H1 (cell line): Measurements from ENCODE around the gene TIAM2. TPM values are rescaled to one million over a fixed set of nuclear protein-coding genes. Genes with fewer than 3 reads are reported as not detected.

ENCODE experiments used
- CTCF ChIA-PET: fragments of 300-600 bp; sonication (Branson Sonifier 250); formaldehyde crosslinking; loops from one replicate; lab custom pipeline; 2021; ENCODE audit not compliant: partially characterized antibody; lab: Charles Lee
- POLR2A ChIA-PET: fragments of 300-600 bp; sonication (Branson Sonifier 250); formaldehyde crosslinking; loops from one replicate; lab custom pipeline; 2021; ENCODE audit warnings: inconsistent platforms; ENCODE audit not compliant: partially characterized antibody; lab: Charles Lee
- DNase-seq, 2 experiments: peaks; one replicate each; pipeline versions ENCODE4 v3.0.0 to v3.0.0-alpha.2; 2010 to 2022; ENCODE audit warnings: low spot score in 2 of 2, low read depth in 1 of 2, mixed read lengths in 1 of 2
- FAIRE-seq: peaks from 2 replicates; lab custom pipeline; 2011; peaks lifted over from hg19 to GRCh38; lab: Jason Lieb, UNC
- H2AFZ ChIP-seq: 2 replicates; pipeline ENCODE4 v1.8.1; 2012; ENCODE audit warnings: low read length, inconsistent platforms
- H2AK5ac ChIP-seq: 2 replicates; pipeline ENCODE4 v1.6.1; 2013; ENCODE audit warnings: low read depth, low read length
- H2BK120ac ChIP-seq: replicated peaks from 2 replicates; pipeline ENCODE3; 2013; ENCODE audit warnings: low read depth, low read length, inconsistent platforms
- H2BK12ac ChIP-seq: 2 replicates; pipeline ENCODE4 v1.6.1; 2013; ENCODE audit warnings: low read depth, low read length
- H2BK15ac ChIP-seq: 2 replicates; pipeline ENCODE4 v1.6.1; 2013; ENCODE audit warnings: low read length
- H2BK20ac ChIP-seq: 2 replicates; pipeline ENCODE4 v1.6.1; 2013; ENCODE audit warnings: low read length
- H2BK5ac ChIP-seq: 2 replicates; pipeline ENCODE4 v1.6.1; 2013; ENCODE audit warnings: low read depth, low read length
- H3K14ac ChIP-seq: 2 replicates; pipeline ENCODE4 v1.6.1; 2013; ENCODE audit warnings: inconsistent platforms; ENCODE audit not compliant: insufficient read length
- H3K18ac ChIP-seq: 2 replicates; pipeline ENCODE4 v1.6.1; 2013; ENCODE audit warnings: low read length; ENCODE audit errors: extremely low read depth
- H3K23ac ChIP-seq: 2 replicates; pipeline ENCODE4 v1.6.1; 2013; ENCODE audit warnings: inconsistent platforms; ENCODE audit not compliant: insufficient read length
- H3K23me2 ChIP-seq: 2 replicates; pipeline ENCODE4 v1.6.1; 2013; ENCODE audit warnings: low read depth, low read length
- H3K27ac ChIP-seq: 2 replicates; pipeline ENCODE4 v1.6.1; 2011; ENCODE audit warnings: low read depth, low read length, inconsistent platforms
- H3K27me3 ChIP-seq, 4 experiments: replicated peaks in 1 of 4; 1 replicate in 1 of 4; 2 replicates in 3 of 4; pipeline versions ENCODE4 v1.6.1 to v1.8.1; 2011 to 2013; ENCODE audit warnings: low read length in 3 of 4, mild to moderate bottlenecking in 3 of 4, inconsistent platforms in 2 of 4, mixed read lengths in 2 of 4, moderate library complexity in 1 of 4; ENCODE audit not compliant: control insufficient read depth in 3 of 4, insufficient read depth in 3 of 4; ENCODE audit errors: extremely low read depth in 1 of 4
- H3K36me3 ChIP-seq, 4 experiments: 2 replicates each; pipeline versions ENCODE4 v1.6.1 to v1.8.1; 2011 to 2013; ENCODE audit warnings: mild to moderate bottlenecking in 4 of 4, low read length in 3 of 4, moderate library complexity in 2 of 4, control low read depth in 1 of 4, inconsistent platforms in 1 of 4; ENCODE audit not compliant: insufficient read depth in 4 of 4, control insufficient read depth in 2 of 4
- H3K4ac ChIP-seq: replicated peaks from 2 replicates; pipeline ENCODE3; 2013; ENCODE audit warnings: low read length, low read depth, mixed read lengths, inconsistent platforms; ENCODE audit not compliant: insufficient read length
- H3K4me1 ChIP-seq, 4 experiments: replicated peaks in 1 of 4; 1 replicate in 1 of 4; 2 replicates in 3 of 4; pipeline versions ENCODE4 v1.6.1 to v1.8.1; 2011 to 2013; ENCODE audit warnings: low read length in 3 of 4, inconsistent platforms in 2 of 4, mixed read lengths in 1 of 4; ENCODE audit not compliant: insufficient read depth in 4 of 4, control insufficient read depth in 3 of 4
- H3K4me2 ChIP-seq, 2 experiments: 2 replicates each; pipeline versions ENCODE4 v1.6.1 to v1.8.1; 2011 to 2013; ENCODE audit warnings: low read depth in 2 of 2, low read length in 2 of 2, control low read depth in 1 of 2, inconsistent platforms in 1 of 2, mild to moderate bottlenecking in 1 of 2; ENCODE audit not compliant: insufficient read depth in 1 of 2
- H3K4me3 ChIP-seq, 4 experiments: fragments of 200-600, 300-600 bp in 1 of 4; sonication (generic), shearing (Covaris generic), sonication (Bioruptor Twin) in 1 of 4; 2 replicates each; pipeline versions ENCODE4 v1.5.1 to v1.8.1; 2011 to 2016; ENCODE audit warnings: low read length in 4 of 4, low read depth in 3 of 4, control low read depth in 2 of 4, inconsistent platforms in 2 of 4, mild to moderate bottlenecking in 2 of 4, mixed read lengths in 1 of 4, moderate library complexity in 1 of 4; ENCODE audit not compliant: insufficient read depth in 2 of 4; ENCODE audit errors: extremely low read depth in 1 of 4
- H3K56ac ChIP-seq: replicated peaks from 2 replicates; pipeline ENCODE3; 2013; ENCODE audit warnings: low read depth, mild to moderate bottlenecking, mixed read lengths, low read length, inconsistent platforms; ENCODE audit not compliant: insufficient read length
- H3K79me1 ChIP-seq: 2 replicates; pipeline ENCODE4 v1.6.1; 2013; ENCODE audit warnings: low read depth, low read length, control low read depth
- H3K79me2 ChIP-seq, 2 experiments: 2 replicates each; pipeline versions ENCODE4 v1.6.1 to v1.8.1; 2012 to 2013; ENCODE audit warnings: low read length in 2 of 2, mild to moderate bottlenecking in 2 of 2, inconsistent platforms in 1 of 2; ENCODE audit not compliant: insufficient read depth in 2 of 2, control insufficient read depth in 1 of 2
- H3K9ac ChIP-seq, 4 experiments: replicated peaks in 1 of 4; 1 replicate in 1 of 4; 2 replicates in 3 of 4; pipeline versions ENCODE4 v1.6.1 to v1.8.1; 2011 to 2013; ENCODE audit warnings: low read depth in 3 of 4, low read length in 3 of 4, control low read depth in 2 of 4, mild to moderate bottlenecking in 2 of 4, moderate library complexity in 2 of 4, inconsistent platforms in 1 of 4; ENCODE audit errors: extremely low read depth in 1 of 4
- H3K9me3 ChIP-seq, 2 experiments: 2 replicates each; pipeline versions ENCODE4 v1.6.1 to v1.8.1; 2012 to 2013; ENCODE audit warnings: mild to moderate bottlenecking in 2 of 2, moderate library complexity in 2 of 2, control low read depth in 1 of 2, inconsistent platforms in 1 of 2, low read depth in 1 of 2, low read length in 1 of 2, mixed read lengths in 1 of 2; ENCODE audit not compliant: insufficient read depth in 2 of 2
- H4K20me1 ChIP-seq, 2 experiments: replicated peaks in 1 of 2; 2 replicates each; pipeline versions ENCODE3 to v1.8.1; 2011 to 2013; ENCODE audit warnings: inconsistent platforms in 2 of 2, low read length in 2 of 2, mild to moderate bottlenecking in 1 of 2; ENCODE audit not compliant: insufficient read depth in 2 of 2, control insufficient read depth in 1 of 2
- H4K5ac ChIP-seq: 2 replicates; pipeline ENCODE4 v1.6.1; 2013; ENCODE audit warnings: low read length, low read depth, mixed read lengths, inconsistent platforms; ENCODE audit not compliant: insufficient read length
- H4K8ac ChIP-seq: 2 replicates; pipeline ENCODE4 v1.8.0; 2013; ENCODE audit warnings: mild to moderate bottlenecking, moderate library complexity, low read length, inconsistent platforms; ENCODE audit not compliant: insufficient read depth; ENCODE audit errors: extremely low read depth
- H4K91ac ChIP-seq: replicated peaks from 2 replicates; pipeline ENCODE3; 2013; ENCODE audit warnings: low read length, mixed read lengths, inconsistent platforms; ENCODE audit not compliant: insufficient read length
- WGBS, 2 experiments: shearing (Covaris generic) in 1 of 2; methylation state at CpG; one replicate each; pipeline versions ENCODE4 v1.1.6 to v1.1.7; 2013 to 2015; ENCODE audit warnings: low lambda C conversion rate in 2 of 2, mixed read lengths in 2 of 2, inconsistent platforms in 1 of 2, low coverage in 1 of 2, missing lambda C conversion rate in 1 of 2; ENCODE audit not compliant: insufficient replicate concordance in 2 of 2, insufficient coverage in 1 of 2, insufficient read length in 1 of 2; ENCODE audit errors: extremely low coverage in 1 of 2, missing lambda C conversion rate in 1 of 2; 5-methylcytosine and 5-hydroxymethylcytosine counted together
- polyA plus RNA-seq, 7 experiments: library from polyadenylated mRNA; depleted of rRNA in 3 of 7; stranded (reverse) in 5 of 7; unstranded in 2 of 7; fragments of >200 nt in 5 of 7; fragments of 200-250 nt in 2 of 7; gene quantifications; 1 replicate in 5 of 7; 2 replicates in 1 of 7; 4 replicates in 1 of 7; pipeline versions ENCODE4 v1.2.1 to v1.2.3, GENCODE V29; 2011 to 2013; ENCODE audit warnings: missing spikeins in 2 of 7, mixed read lengths in 2 of 7
- total RNA-seq: library from RNA; stranded (reverse); fragmentation: NEBNext Ultra II Directional; extraction: Animal tissue kit (Norgen Biotek cat#: 25700); gene quantifications from 2 replicates; pipeline ENCODE4 v1.2.1, GENCODE V29; 2021

The TIAM2 gene
- total and polyA plus RNA-seq, 2 of the 8 experiments (the other 6 are each of a cell fraction or from before 2014, with no cell fraction given) = 7.4 to 23.9 TPM

GRCh38 chr6:155014137-155014536 is 19.0 kb downstream of the TIAM2 start:
- H3K56ac ChIP-seq = no peak overlapping the region
- H3K23me2 ChIP-seq = no peaks in the 10 kb centered on the region; the same call in 1 of the 2 replicates
- no peak for FAIRE-seq
- no peak overlapping the region for H3K9ac ChIP-seq
- no peak overlapping the region for H2BK15ac ChIP-seq
- H3K4ac ChIP-seq = no peak overlapping the region
- no peak overlapping the region for H3K4me3 ChIP-seq
- H3K79me1 ChIP-seq = peaks cover 4% of the 10 kb centered on the region; the same call in 1 of the 2 replicates
- H3K79me2 ChIP-seq = peaks cover 0 to 16% of the 10 kb centered on the region in 2 experiments; a peak in 2 of 4 replicates
- no peak for DNase-seq
- H3K18ac ChIP-seq = no peak overlapping the region
- CTCF ChIA-PET = interaction anchor here (1.0 kb wide), 1 partner anchor 40 kb away, joined by 4 read pairs; no protein-coding TSS in a partner anchor
- no peak overlapping the region for H2BK120ac ChIP-seq
- H3K27ac ChIP-seq = no peak overlapping the region
- no peaks in the 10 kb centered on the region for H4K20me1 ChIP-seq
- H2BK5ac ChIP-seq = no peak overlapping the region
- no peak overlapping the region for H3K4me2 ChIP-seq
- no peak overlapping the region for H3K23ac ChIP-seq
- no peak overlapping the region for H2AFZ ChIP-seq
- no peak overlapping the region for H3K14ac ChIP-seq
- 82% methylated on average over 1 of the region's 1 CpG; no CpG with 5 or more reads in 1 of the 2 experiments for WGBS, 2 experiments
- no peaks in the 10 kb centered on the region for H3K36me3 ChIP-seq
- H3K27me3 ChIP-seq = no peaks in the 10 kb centered on the region
- H3K9me3 ChIP-seq = peaks cover 0 to 4% of the 10 kb centered on the region in 2 experiments; a peak in 1 of 4 replicates
- no peak overlapping the region for H4K5ac ChIP-seq
- H3K4me1 ChIP-seq = peaks cover 5 to 14% (median 12%) of the 10 kb centered on the region in 4 experiments; a peak in 6 of 7 replicates
- H2BK20ac ChIP-seq = no peak overlapping the region
- H2BK12ac ChIP-seq = no peak overlapping the region
- POLR2A ChIA-PET = no interaction called here
- no peak overlapping the region for H2AK5ac ChIP-seq
- H4K8ac ChIP-seq = no peak overlapping the region
- H4K91ac ChIP-seq = no peak overlapping the region
